GM20000 (cell line): Measurements from ENCODE around the gene H19.

Source experiments
- DNase-seq: peaks from one replicate; pipeline ENCODE4 v3.0.0; 2012; ENCODE audit warnings: low spot score
- CTCF ChIP-seq: IDR thresholded peaks from 2 replicates; pipeline ENCODE4 v1.5.1; 2012; ENCODE audit warnings: mild to moderate bottlenecking, control low read depth; ENCODE audit errors: extremely low read depth, missing control alignments

H19 gene

GRCh38 chr11:1963864-1964263 is 33.8 kb downstream of the H19 start:
- no peak for TF ChIP-seq CTCF
- no peak for DNase-seq

GRCh38 chr11:1959786-1960185 is 37.9 kb downstream of the H19 start:
- no peak for TF ChIP-seq CTCF
- no peak for DNase-seq

GRCh38 chr11:1958367-1958766 is 39.3 kb downstream of the H19 start:
- no peak for DNase-seq
- TF ChIP-seq CTCF = no peak

GRCh38 chr11:1953489-1954266 is 44.0 kb downstream of the H19 start:
- no peak for TF ChIP-seq CTCF
- no peak for DNase-seq

- TF ChIP-seq CTCF = no peak
- DNase-seq = no peak
Observed at GRCh38 chr11:1952806-1953482, 44.7 kb downstream of the H19 start.

GRCh38 chr11:1949922-1950321 is 47.7 kb downstream of the H19 start:
- TF ChIP-seq CTCF = no peak
- DNase-seq = no peak

- no peak for DNase-seq
- no peak for TF ChIP-seq CTCF
Observed at GRCh38 chr11:1949302-1949701, 48.3 kb downstream of the H19 start.
